ENCODE measurements around the gene ETNPPL.

The ETNPPL gene

DNA sequence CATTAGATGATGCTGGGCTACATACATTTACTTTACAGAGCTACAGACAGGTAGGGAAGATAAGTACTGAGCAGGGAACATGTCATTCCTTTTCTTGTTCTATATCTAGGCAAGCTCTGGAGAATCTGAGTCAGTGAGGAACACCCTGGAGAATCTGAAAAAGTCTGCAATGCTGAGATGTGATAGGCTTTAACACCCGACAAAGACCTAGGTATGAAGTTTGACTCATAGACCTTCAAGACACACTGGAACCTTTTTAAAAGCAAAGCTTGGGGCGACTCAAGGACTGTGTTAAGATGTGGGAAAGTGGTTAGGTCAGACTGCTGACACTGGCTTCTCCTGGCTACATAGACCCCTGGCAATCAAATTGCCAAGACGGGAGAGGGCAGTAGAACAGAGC is 69.6 kb downstream of the ETNPPL start:
- TF ChIP-seq, protein P1, sequence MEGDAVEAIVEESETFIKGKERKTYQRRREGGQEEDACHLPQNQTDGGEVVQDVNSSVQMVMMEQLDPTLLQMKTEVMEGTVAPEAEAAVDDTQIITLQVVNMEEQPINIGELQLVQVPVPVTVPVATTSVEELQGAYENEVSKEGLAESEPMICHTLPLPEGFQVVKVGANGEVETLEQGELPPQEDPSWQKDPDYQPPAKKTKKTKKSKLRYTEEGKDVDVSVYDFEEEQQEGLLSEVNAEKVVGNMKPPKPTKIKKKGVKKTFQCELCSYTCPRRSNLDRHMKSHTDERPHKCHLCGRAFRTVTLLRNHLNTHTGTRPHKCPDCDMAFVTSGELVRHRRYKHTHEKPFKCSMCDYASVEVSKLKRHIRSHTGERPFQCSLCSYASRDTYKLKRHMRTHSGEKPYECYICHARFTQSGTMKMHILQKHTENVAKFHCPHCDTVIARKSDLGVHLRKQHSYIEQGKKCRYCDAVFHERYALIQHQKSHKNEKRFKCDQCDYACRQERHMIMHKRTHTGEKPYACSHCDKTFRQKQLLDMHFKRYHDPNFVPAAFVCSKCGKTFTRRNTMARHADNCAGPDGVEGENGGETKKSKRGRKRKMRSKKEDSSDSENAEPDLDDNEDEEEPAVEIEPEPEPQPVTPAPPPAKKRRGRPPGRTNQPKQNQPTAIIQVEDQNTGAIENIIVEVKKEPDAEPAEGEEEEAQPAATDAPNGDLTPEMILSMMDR (IDR thresholded peaks at IDR 0.05; ENCODE audit: low read length, missing control alignments) = no peak
- DNase-seq (ENCODE audit: low read depth) = no peak
- no peak overlapping the region for H3K4me3 ChIP-seq (replicated peaks; ENCODE audit: low read depth, low read length)

All from fibroblast of pulmonary artery (primary cell).